OCI-LY1 (cell line): ENCODE measurements around the gene TK1.

Source experiments
- H2AFZ ChIP-seq: fragments of 200-600 bp; sonication (generic), shearing (Covaris generic); 2 replicates; pipeline ENCODE4 v1.6.0; 2014; ENCODE audit warnings: antibody characterized with exemption, mild to moderate bottlenecking, low read length
- H3F3A ChIP-seq: fragments of 200-600 bp; sonication (generic), shearing (Covaris generic); 2 replicates; pipeline ENCODE4 v1.6.0; 2014; ENCODE audit warnings: mild to moderate bottlenecking, antibody characterized with exemption, low read length, moderate library complexity; ENCODE audit not compliant: insufficient read depth
- H3K27ac ChIP-seq: fragments of 200-600 bp; sonication (generic); 2 replicates; pipeline ENCODE4 v1.5.1; 2014; ENCODE audit warnings: low read length, mixed run types, mild to moderate bottlenecking, low read depth; ENCODE audit not compliant: poor library complexity, severe bottlenecking
- H3K27me3 ChIP-seq: fragments of 200-600 bp; sonication (generic); 2 replicates; pipeline ENCODE4 v1.6.0; 2014; ENCODE audit warnings: antibody characterized with exemption, mild to moderate bottlenecking, low read length, moderate library complexity; ENCODE audit not compliant: insufficient read depth
- H3K36me3 ChIP-seq: fragments of 200-600 bp; sonication (generic); 2 replicates; pipeline ENCODE4 v1.6.1; 2014; ENCODE audit warnings: mild to moderate bottlenecking, antibody characterized with exemption, low read length, moderate library complexity, mixed read lengths; ENCODE audit not compliant: insufficient read depth
- H3K4me1 ChIP-seq: fragments of 200-600 bp; sonication (generic); 2 replicates; pipeline ENCODE4 v1.5.1; 2014; ENCODE audit warnings: mild to moderate bottlenecking, low read length, moderate library complexity; ENCODE audit not compliant: insufficient read depth, severe bottlenecking
- H3K4me2 ChIP-seq: fragments of 200-600 bp; sonication (generic), shearing (Covaris generic); 2 replicates; pipeline ENCODE4 v1.6.1; 2014; ENCODE audit warnings: low read length
- H3K4me3 ChIP-seq: fragments of 200-600 bp; sonication (generic); 2 replicates; pipeline ENCODE4 v1.5.1; 2014; ENCODE audit warnings: low read length, low read depth, mild to moderate bottlenecking, mixed read lengths; ENCODE audit not compliant: poor library complexity, severe bottlenecking
- H3K79me2 ChIP-seq: fragments of 200-600 bp; shearing (Covaris generic); 2 replicates; pipeline ENCODE4 v1.6.1; 2016; ENCODE audit warnings: mixed run types, low read length, mixed read lengths; ENCODE audit not compliant: insufficient read depth
- H3K9ac ChIP-seq: fragments of 200-600 bp; sonication (generic), shearing (Covaris generic); 2 replicates; pipeline ENCODE4 v1.6.1; 2014; ENCODE audit warnings: mild to moderate bottlenecking, low read length, mixed read lengths
- H3K9me2 ChIP-seq: fragments of 200-600 bp; sonication (generic), shearing (Covaris generic); 2 replicates; pipeline ENCODE4 v1.6.1; 2014; ENCODE audit warnings: low read depth, mild to moderate bottlenecking, low read length, mixed read lengths
- H3K9me3 ChIP-seq: fragments of 200-600 bp; shearing (Covaris generic); 2 replicates; pipeline ENCODE4 v1.6.1; 2014; ENCODE audit warnings: low read length, mixed read lengths
- H4K20me1 ChIP-seq: fragments of 200-600 bp; sonication (generic), shearing (Covaris generic); 2 replicates; pipeline ENCODE4 v1.6.0; 2016; ENCODE audit warnings: mild to moderate bottlenecking, low read length; ENCODE audit not compliant: insufficient read depth
- CTCF ChIP-seq: fragments of 200-600 bp; sonication (generic), shearing (Covaris generic); IDR thresholded peaks from 2 replicates; pipeline ENCODE4 v1.5.1; 2017; ENCODE audit warnings: mild to moderate bottlenecking, antibody characterized with exemption, low read length, moderate library complexity, mixed read lengths
- EZH2 ChIP-seq: fragments of 200-600 bp; sonication (generic), shearing (Covaris generic); IDR thresholded peaks from 2 replicates; pipeline ENCODE4 v1.8.0; 2017; ENCODE audit warnings: borderline replicate concordance, mixed run types, mild to moderate bottlenecking, antibody characterized with exemption, low read length, moderate library complexity, mixed read lengths

TK1 gene

GRCh38 chr17:78205124-78205775 is 18.4 kb upstream of the TK1 start:
- H4K20me1 ChIP-seq: no peaks in the 10 kb centered on the region
- no peaks in the 10 kb centered on the region for H3K9me3 ChIP-seq
- no peak overlapping the region for H2AFZ ChIP-seq
- no peak overlapping the region for H3K27ac ChIP-seq
- H3K79me2 ChIP-seq: no peaks in the 10 kb centered on the region
- no peaks in the 10 kb centered on the region for H3K27me3 ChIP-seq
- H3K36me3 ChIP-seq: peaks cover 65% of the 10 kb centered on the region
- H3F3A ChIP-seq: no peaks in the 10 kb centered on the region
- TF ChIP-seq EZH2 (no peak), CTCF (no peak)
- H3K4me3 ChIP-seq: no peak overlapping the region
- no peaks in the 10 kb centered on the region for H3K4me1 ChIP-seq
- no peak overlapping the region for H3K4me2 ChIP-seq
- H3K9ac ChIP-seq: no peak overlapping the region
- H3K9me2 ChIP-seq: no peaks in the 10 kb centered on the region

GRCh38 chr17:78204387-78205123 is 17.7 kb upstream of the TK1 start:
- Histone ChIP-seq H3F3A (no peaks in the 10 kb centered on the region), H3K9me2 (no peaks in the 10 kb centered on the region), H3K4me1 (no peaks in the 10 kb centered on the region), H2AFZ (no peak overlapping the region), H3K27ac (no peak overlapping the region), H3K36me3 (peaks cover 70% of the 10 kb centered on the region), H3K79me2 (no peaks in the 10 kb centered on the region), H3K9ac (no peak overlapping the region), H3K9me3 (no peaks in the 10 kb centered on the region), H3K4me3 (no peak overlapping the region), H4K20me1 (no peaks in the 10 kb centered on the region), H3K27me3 (no peaks in the 10 kb centered on the region), H3K4me2 (no peak overlapping the region)
- TF ChIP-seq EZH2: no peak
- TF ChIP-seq CTCF: no peak

GRCh38 chr17:78202666-78203065 is 15.8 kb upstream of the TK1 start:
- Histone ChIP-seq H3K9ac (no peak overlapping the region), H3F3A (no peaks in the 10 kb centered on the region), H3K9me2 (no peaks in the 10 kb centered on the region), H3K36me3 (peaks cover 86% of the 10 kb centered on the region), H3K4me3 (no peak overlapping the region), H3K79me2 (0 out of 2 replicates have a peak, but pooled peaks cover 4% of the 10 kb centered on the region), H3K4me2 (no peak overlapping the region), H3K27ac (no peak overlapping the region), H3K4me1 (no peaks in the 10 kb centered on the region), H4K20me1 (no peaks in the 10 kb centered on the region), H3K9me3 (no peaks in the 10 kb centered on the region), H2AFZ (no peak overlapping the region), H3K27me3 (no peaks in the 10 kb centered on the region)
- TF ChIP-seq CTCF: no peak
- TF ChIP-seq EZH2: no peak
